H1 (cell line): ENCODE data around the gene HMGCS2.

Experiments
- EP300 ChIP-seq, 2 experiments: IDR thresholded peaks; 1 replicate in 1 of 2; 2 replicates in 1 of 2; pipeline ENCODE4 v1.6.1; 2011 to 2012; ENCODE audit warnings: low read depth in 2 of 2, low read length in 2 of 2, mild to moderate bottlenecking in 2 of 2, borderline replicate concordance in 1 of 2, inconsistent platforms in 1 of 2, moderate library complexity in 1 of 2
- EZH2 ChIP-seq: fragments of 200-600 bp; sonication (generic); IDR thresholded peaks from 2 replicates; pipeline ENCODE4 v1.7.1; 2012; ENCODE audit warnings: low read depth, mild to moderate bottlenecking, moderate library complexity, low read length, inconsistent platforms; ENCODE audit not compliant: severe bottlenecking
- HDAC2 ChIP-seq, 2 experiments: fragments of 300-600 bp in 1 of 2; sonication (generic) in 1 of 2; IDR thresholded peaks; 2 replicates each; pipeline ENCODE4 v1.6.1; 2011 to 2012; ENCODE audit warnings: low read depth in 2 of 2, low read length in 2 of 2, mild to moderate bottlenecking in 2 of 2, moderate library complexity in 2 of 2, borderline replicate concordance in 1 of 2, inconsistent platforms in 1 of 2
- NRF1 ChIP-seq: IDR thresholded peaks from 2 replicates; pipeline ENCODE4 v1.6.1; 2011; ENCODE audit warnings: mild to moderate bottlenecking, low read depth, low read length, improper control_type of control experiment
- POLR2A ChIP-seq, 2 experiments: IDR thresholded peaks; 1 replicate in 1 of 2; 2 replicates in 1 of 2; pipeline ENCODE4 v1.6.1; 2011; ENCODE audit warnings: low read depth in 2 of 2, low read length in 2 of 2, mild to moderate bottlenecking in 2 of 2; ENCODE audit errors: control extremely low read depth in 1 of 2
- POLR2AphosphoS5 ChIP-seq: IDR thresholded peaks from 2 replicates; pipeline ENCODE4 v1.6.1; 2011; ENCODE audit warnings: low read depth, low read length
- SRF ChIP-seq: IDR thresholded peaks from 2 replicates; pipeline ENCODE4 v1.6.1; 2011; ENCODE audit warnings: mild to moderate bottlenecking, low read depth, low read length, moderate library complexity
- YY1 ChIP-seq: IDR thresholded peaks from 2 replicates; pipeline ENCODE4 v1.6.1; 2011; ENCODE audit warnings: low read depth, mild to moderate bottlenecking, low read length
- TF ChIP-seq, protein P1 (sequence below), 3 experiments: IDR thresholded peaks; 1 replicate in 2 of 3; 2 replicates in 1 of 3; pipeline versions ENCODE4 v1.5.1 to v1.6.1; 2011; ENCODE audit warnings: low read length in 3 of 3, mild to moderate bottlenecking in 3 of 3, inconsistent platforms in 2 of 3, low read depth in 1 of 3, moderate library complexity in 1 of 3; ENCODE audit not compliant: insufficient read depth in 1 of 3; ENCODE audit errors: control extremely low read depth in 1 of 3
- TF ChIP-seq, protein P2 (sequence below): IDR thresholded peaks from 2 replicates; pipeline ENCODE4 v1.6.1; 2012; ENCODE audit warnings: inconsistent platforms
- TF ChIP-seq, protein P3 (sequence below): IDR thresholded peaks from 2 replicates; pipeline ENCODE4 v1.6.1; 2011; ENCODE audit warnings: low read depth, mild to moderate bottlenecking, low read length; ENCODE audit not compliant: insufficient read depth

DNA sequence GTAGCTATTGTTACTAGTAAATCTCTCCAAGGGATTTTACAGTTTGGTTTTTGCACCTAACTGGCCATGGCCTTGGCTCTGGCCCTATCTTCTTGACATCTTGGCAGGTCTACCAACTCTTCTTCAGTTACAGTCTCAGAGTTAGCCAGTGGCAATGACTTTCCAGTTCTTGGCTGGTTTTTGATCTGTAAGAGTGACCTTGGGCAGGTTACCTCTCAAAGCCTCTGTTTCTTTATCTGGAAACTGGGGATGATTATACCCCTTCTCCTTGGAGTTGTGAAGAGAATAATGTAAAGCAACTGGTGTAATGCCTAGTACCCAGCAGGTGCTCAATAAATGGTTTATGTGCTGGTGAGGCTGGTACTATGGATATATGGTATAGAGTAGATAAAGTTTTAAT is 50.3 kb downstream of the HMGCS2 start:
- TF ChIP-seq EP300 (IDR thresholded peaks at IDR 0.05; ENCODE audit: borderline replicate concordance in 1 of 2, low read depth in 2 of 2, low read length in 2 of 2) (no peak), POLR2AphosphoS5 (no peak), POLR2A (IDR thresholded peaks at IDR 0.05; ENCODE audit: control extremely low read depth in 1 of 2, low read depth in 2 of 2, low read length in 2 of 2) (no peak), HDAC2 (IDR thresholded peaks at IDR 0.05; ENCODE audit: borderline replicate concordance in 1 of 2, low read depth in 2 of 2, low read length in 2 of 2) (no peak), YY1 (no peak), EZH2 (no peak), NRF1 (no peak), SRF (no peak)
- TF ChIP-seq, protein P1, sequence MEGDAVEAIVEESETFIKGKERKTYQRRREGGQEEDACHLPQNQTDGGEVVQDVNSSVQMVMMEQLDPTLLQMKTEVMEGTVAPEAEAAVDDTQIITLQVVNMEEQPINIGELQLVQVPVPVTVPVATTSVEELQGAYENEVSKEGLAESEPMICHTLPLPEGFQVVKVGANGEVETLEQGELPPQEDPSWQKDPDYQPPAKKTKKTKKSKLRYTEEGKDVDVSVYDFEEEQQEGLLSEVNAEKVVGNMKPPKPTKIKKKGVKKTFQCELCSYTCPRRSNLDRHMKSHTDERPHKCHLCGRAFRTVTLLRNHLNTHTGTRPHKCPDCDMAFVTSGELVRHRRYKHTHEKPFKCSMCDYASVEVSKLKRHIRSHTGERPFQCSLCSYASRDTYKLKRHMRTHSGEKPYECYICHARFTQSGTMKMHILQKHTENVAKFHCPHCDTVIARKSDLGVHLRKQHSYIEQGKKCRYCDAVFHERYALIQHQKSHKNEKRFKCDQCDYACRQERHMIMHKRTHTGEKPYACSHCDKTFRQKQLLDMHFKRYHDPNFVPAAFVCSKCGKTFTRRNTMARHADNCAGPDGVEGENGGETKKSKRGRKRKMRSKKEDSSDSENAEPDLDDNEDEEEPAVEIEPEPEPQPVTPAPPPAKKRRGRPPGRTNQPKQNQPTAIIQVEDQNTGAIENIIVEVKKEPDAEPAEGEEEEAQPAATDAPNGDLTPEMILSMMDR (IDR thresholded peaks at IDR 0.05; ENCODE audit: control extremely low read depth in 1 of 3, insufficient read depth in 1 of 3, low read depth in 1 of 3, low read length in 3 of 3), result no peak
- TF ChIP-seq, protein P2, sequence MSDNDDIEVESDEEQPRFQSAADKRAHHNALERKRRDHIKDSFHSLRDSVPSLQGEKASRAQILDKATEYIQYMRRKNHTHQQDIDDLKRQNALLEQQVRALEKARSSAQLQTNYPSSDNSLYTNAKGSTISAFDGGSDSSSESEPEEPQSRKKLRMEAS, result no peak
- TF ChIP-seq, protein P3, sequence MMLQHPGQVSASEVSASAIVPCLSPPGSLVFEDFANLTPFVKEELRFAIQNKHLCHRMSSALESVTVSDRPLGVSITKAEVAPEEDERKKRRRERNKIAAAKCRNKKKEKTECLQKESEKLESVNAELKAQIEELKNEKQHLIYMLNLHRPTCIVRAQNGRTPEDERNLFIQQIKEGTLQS, result no peak
